GM19238 (cell line): Measurements from ENCODE around the gene CUEDC1.

ENCODE experiments used
- DNase-seq: peaks from one replicate; pipeline ENCODE4 v3.0.0; 2011; ENCODE audit warnings: low spot score; ENCODE audit not compliant: insufficient read length

The CUEDC1 gene

GRCh38 chr17:57915985-57916757 is 39.0 kb downstream of the CUEDC1 start:
- DNase-seq = no peak

GRCh38 chr17:57915544-57915943 is 39.7 kb downstream of the CUEDC1 start:
- no peak for DNase-seq

- no peak for DNase-seq
Measured at GRCh38 chr17:57914273-57915142, 40.7 kb downstream of the CUEDC1 start.

- DNase-seq = no peak
Measured at GRCh38 chr17:57913575-57914272, 41.5 kb downstream of the CUEDC1 start.

- DNase-seq = no peak
Measured at GRCh38 chr17:57911834-57912673, 43.2 kb downstream of the CUEDC1 start.

GRCh38 chr17:57910462-57911420 is 44.5 kb downstream of the CUEDC1 start:
- no peak for DNase-seq

GRCh38 chr17:57909551-57909950 is 45.7 kb downstream of the CUEDC1 start:
- no peak for DNase-seq

- DNase-seq = no peak
Measured at GRCh38 chr17:57908278-57908677, 46.9 kb downstream of the CUEDC1 start.

- no peak for DNase-seq
Measured at GRCh38 chr17:57906910-57907309, 48.3 kb downstream of the CUEDC1 start.

- no peak for DNase-seq
Measured at GRCh38 chr17:57905875-57906455, 49.2 kb downstream of the CUEDC1 start.

GRCh38 chr17:57903961-57904360 is 51.3 kb downstream of the CUEDC1 start:
- DNase-seq = no peak

- DNase-seq = peak; percentile 76
Measured at GRCh38 chr17:57902800-57903759, 52.1 kb downstream of the CUEDC1 start.

- peak; percentile 38 for DNase-seq
Measured at GRCh38 chr17:57902117-57902799, 53.0 kb downstream of the CUEDC1 start.

GRCh38 chr17:57900991-57901743 is 54.0 kb downstream of the CUEDC1 start:
- no peak for DNase-seq

- DNase-seq = no peak
Measured at GRCh38 chr17:57899822-57900221, 55.4 kb downstream of the CUEDC1 start.

GRCh38 chr17:57899391-57899790 is 55.8 kb downstream of the CUEDC1 start:
- no peak for DNase-seq
